Cardiac muscle cell (in vitro differentiated cells and primary cell): Measurements from ENCODE around the gene CCL17. TPM values are rescaled to one million over a fixed set of nuclear protein-coding genes. Genes with fewer than 3 reads are reported as not detected.
A peak's percentile ranks its signal among the peaks of the same experiment; 100 is the strongest.

Source experiments
- DNase-seq, 2 donors: peaks; one replicate each; pipeline versions ENCODE4 v3.0.0 to v3.0.0-alpha.2; 2010 to 2017; ENCODE audit warnings: low read depth in 1 of 2, low spot score in 1 of 2
- H3K27ac ChIP-seq: fragments of 200-600 bp; sonication (generic); 2 replicates; pipeline ENCODE4 v1.5.1; 2016
- H3K27me3 ChIP-seq: fragments of 200-600 bp; sonication (generic); 2 replicates; pipeline ENCODE4 v1.6.0; 2016; ENCODE audit warnings: control low read depth
- H3K36me3 ChIP-seq: fragments of 200-600 bp; sonication (generic); 2 replicates; pipeline ENCODE4 v1.5.1; 2016; ENCODE audit warnings: control low read depth
- H3K4me1 ChIP-seq: fragments of 200-600 bp; sonication (generic); 2 replicates; pipeline ENCODE4 v1.8.1; 2017; ENCODE audit warnings: low read depth, mild to moderate bottlenecking, mixed run types
- H3K4me3 ChIP-seq: fragments of 200-600 bp; sonication (generic); 2 replicates; pipeline ENCODE4 v1.5.1; 2016; ENCODE audit warnings: mild to moderate bottlenecking
- H3K9me3 ChIP-seq: fragments of 200-600 bp; sonication (generic); 2 replicates; pipeline ENCODE4 v1.5.1; 2017; ENCODE audit warnings: low read depth, mild to moderate bottlenecking, control low read depth
- CTCF ChIP-seq: IDR thresholded peaks from 2 replicates; pipeline ENCODE4 v1.5.1; 2012; ENCODE audit warnings: low read depth, mild to moderate bottlenecking, low read length
- polyA plus RNA-seq: library from polyadenylated mRNA; unstranded; fragments of >200 nt; fragmentation: Nextera tagmentation; extraction: Ambion mirVana; gene quantifications from 2 replicates; pipeline ENCODE4 v1.2.1, GENCODE V29; 2016
- total RNA-seq: library from RNA; depleted of rRNA; stranded (reverse); fragments of >200 nt; gene quantifications from 2 replicates; pipeline ENCODE4 v1.2.3, GENCODE V29; 2016

Gene CCL17
- total and polyA plus RNA-seq, 2 experiments from 2014 or later, result not detected

- H3K27ac ChIP-seq, result no peak overlapping the region
- H3K9me3 ChIP-seq, result no peaks in the 10 kb centered on the region
- DNase-seq, result peak in 1 of 2 donors; percentile 41
- H3K27me3 ChIP-seq, result no peaks in the 10 kb centered on the region
- peaks cover 19% of the 10 kb centered on the region for H3K4me1 ChIP-seq
- TF ChIP-seq CTCF, result no peak
- H3K4me3 ChIP-seq, result no peak overlapping the region
- H3K36me3 ChIP-seq, result peaks cover 2% of the 10 kb centered on the region
These were observed 40.1 kb downstream of the CCL17 start for GRCh38 chr16:57444711-57445110.

- Histone ChIP-seq H3K36me3 (peaks cover 4% of the 10 kb centered on the region), H3K9me3 (no peaks in the 10 kb centered on the region), H3K27ac (no peak overlapping the region), H3K27me3 (no peaks in the 10 kb centered on the region), H3K4me3 (no peak overlapping the region), H3K4me1 (peaks cover 19% of the 10 kb centered on the region)
- no peak for TF ChIP-seq CTCF
- no peak for DNase-seq
These were observed 40.9 kb downstream of the CCL17 start for GRCh38 chr16:57445510-57445909.

- DNase-seq, result peak in 1 of 2 donors; percentile 32
- H3K36me3 ChIP-seq, result peaks cover 13% of the 10 kb centered on the region
- no peaks in the 10 kb centered on the region for H3K9me3 ChIP-seq
- peaks cover 19% of the 10 kb centered on the region for H3K4me1 ChIP-seq
- no peak for TF ChIP-seq CTCF
- peak overlapping the region; percentile 81 for H3K27ac ChIP-seq
- peak overlapping the region; percentile 83 for H3K4me3 ChIP-seq
- H3K27me3 ChIP-seq, result no peaks in the 10 kb centered on the region
These were observed 42.1 kb downstream of the CCL17 start for GRCh38 chr16:57446531-57447185.

- no peak for TF ChIP-seq CTCF
- Histone ChIP-seq H3K4me1 (peaks cover 19% of the 10 kb centered on the region), H3K36me3 (peaks cover 20% of the 10 kb centered on the region), H3K27ac (peak within 1 kb of the TSS; percentile 81), H3K4me3 (peak within 1 kb of the TSS; percentile 83), H3K27me3 (no peaks in the 10 kb centered on the region), H3K9me3 (no peaks in the 10 kb centered on the region)
- DNase-seq, result peak; percentile 94 to 96
These were observed 42.8 kb downstream of the CCL17 start, which contains the start of the genes CIAPIN1 and COQ9 for GRCh38 chr16:57447186-57447962. TSS of gene CIAPIN1 (minus strand) at chr16:57447385. CDS start at chr16:57440928, 6,457 bp downstream. TSS of gene COQ9 (plus strand) at chr16:57447479. CDS start at chr16:57447506, 27 bp downstream.

- no peaks in the 10 kb centered on the region for H3K9me3 ChIP-seq
- peaks cover 12% of the 10 kb centered on the region for H3K4me1 ChIP-seq
- H3K4me3 ChIP-seq, result no peak overlapping the region
- TF ChIP-seq CTCF, result no peak
- no peaks in the 10 kb centered on the region for H3K27me3 ChIP-seq
- H3K36me3 ChIP-seq, result peaks cover 58% of the 10 kb centered on the region
- no peak for DNase-seq
- no peak overlapping the region for H3K27ac ChIP-seq
These were observed 47.5 kb downstream of the CCL17 start for GRCh38 chr16:57452021-57452420.
